GM13976 (cell line): Measurements from ENCODE around the gene TBC1D25.

Experiments
- DNase-seq: peaks from one replicate; pipeline ENCODE4 v3.0.0; 2012; ENCODE audit warnings: low spot score
- in situ Hi-C: fragments of 300-500 bp; cut with MboI; formaldehyde crosslinking; loops from one replicate; pipeline ENCODE4 v1.12.0; 2022; ENCODE audit warnings: low sequenced_read_pairs, mixed read lengths, inconsistent platforms; ENCODE audit not compliant: unreplicated experiment
- TF ChIP-seq, protein P1 (sequence below): IDR thresholded peaks from 2 replicates; pipeline ENCODE4 v1.5.1; 2012; ENCODE audit warnings: borderline replicate concordance, mild to moderate bottlenecking; ENCODE audit not compliant: insufficient read depth; ENCODE audit errors: extremely low read depth, missing control alignments, control extremely low read depth

Gene TBC1D25, protein sequence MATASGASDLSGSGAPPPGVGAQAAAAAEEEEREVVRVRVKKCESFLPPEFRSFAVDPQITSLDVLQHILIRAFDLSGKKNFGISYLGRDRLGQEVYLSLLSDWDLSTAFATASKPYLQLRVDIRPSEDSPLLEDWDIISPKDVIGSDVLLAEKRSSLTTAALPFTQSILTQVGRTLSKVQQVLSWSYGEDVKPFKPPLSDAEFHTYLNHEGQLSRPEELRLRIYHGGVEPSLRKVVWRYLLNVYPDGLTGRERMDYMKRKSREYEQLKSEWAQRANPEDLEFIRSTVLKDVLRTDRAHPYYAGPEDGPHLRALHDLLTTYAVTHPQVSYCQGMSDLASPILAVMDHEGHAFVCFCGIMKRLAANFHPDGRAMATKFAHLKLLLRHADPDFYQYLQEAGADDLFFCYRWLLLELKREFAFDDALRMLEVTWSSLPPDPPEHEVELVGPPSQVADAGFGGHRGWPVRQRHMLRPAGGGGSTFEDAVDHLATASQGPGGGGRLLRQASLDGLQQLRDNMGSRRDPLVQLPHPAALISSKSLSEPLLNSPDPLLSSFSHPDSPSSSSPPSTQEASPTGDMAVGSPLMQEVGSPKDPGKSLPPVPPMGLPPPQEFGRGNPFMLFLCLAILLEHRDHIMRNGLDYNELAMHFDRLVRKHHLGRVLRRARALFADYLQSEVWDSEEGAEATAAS

DNA sequence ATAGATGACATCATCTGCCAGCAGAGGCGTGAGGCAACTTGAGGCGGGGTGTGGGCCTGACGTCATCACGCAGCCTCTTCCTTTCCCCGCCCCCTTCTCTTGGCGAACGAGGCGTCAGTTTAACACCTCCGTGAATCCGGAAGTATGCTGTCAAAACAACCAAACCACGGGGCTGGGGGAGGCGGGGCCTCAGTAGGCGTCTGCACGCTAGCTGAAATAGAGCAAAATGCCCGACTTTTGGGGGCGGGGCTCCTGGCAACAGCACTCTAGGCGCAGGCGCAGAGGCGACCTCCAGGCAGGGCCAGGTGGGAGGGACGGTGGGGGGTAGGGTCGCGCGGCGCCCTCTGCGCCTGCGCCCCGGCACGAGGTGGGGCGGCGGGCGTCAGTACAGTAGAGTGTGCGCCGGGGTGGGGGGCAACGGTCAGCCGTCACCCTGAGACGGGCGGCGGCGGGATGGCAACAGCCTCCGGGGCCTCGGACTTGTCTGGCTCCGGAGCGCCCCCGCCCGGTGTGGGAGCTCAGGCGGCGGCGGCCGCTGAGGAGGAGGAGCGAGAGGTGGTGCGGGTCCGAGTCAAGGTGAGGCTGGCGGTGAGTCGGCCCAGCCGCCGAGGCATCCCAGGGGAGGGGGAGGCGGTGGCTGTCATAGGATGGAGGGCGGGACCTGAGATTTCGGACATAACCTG lies at the start of gene TBC1D25:
TBC1D25 (plus strand) TSS at position 370 of the 683 bp plus-strand sequence; CDS start at position 454, 84 bp downstream.
- TF ChIP-seq, protein P1, sequence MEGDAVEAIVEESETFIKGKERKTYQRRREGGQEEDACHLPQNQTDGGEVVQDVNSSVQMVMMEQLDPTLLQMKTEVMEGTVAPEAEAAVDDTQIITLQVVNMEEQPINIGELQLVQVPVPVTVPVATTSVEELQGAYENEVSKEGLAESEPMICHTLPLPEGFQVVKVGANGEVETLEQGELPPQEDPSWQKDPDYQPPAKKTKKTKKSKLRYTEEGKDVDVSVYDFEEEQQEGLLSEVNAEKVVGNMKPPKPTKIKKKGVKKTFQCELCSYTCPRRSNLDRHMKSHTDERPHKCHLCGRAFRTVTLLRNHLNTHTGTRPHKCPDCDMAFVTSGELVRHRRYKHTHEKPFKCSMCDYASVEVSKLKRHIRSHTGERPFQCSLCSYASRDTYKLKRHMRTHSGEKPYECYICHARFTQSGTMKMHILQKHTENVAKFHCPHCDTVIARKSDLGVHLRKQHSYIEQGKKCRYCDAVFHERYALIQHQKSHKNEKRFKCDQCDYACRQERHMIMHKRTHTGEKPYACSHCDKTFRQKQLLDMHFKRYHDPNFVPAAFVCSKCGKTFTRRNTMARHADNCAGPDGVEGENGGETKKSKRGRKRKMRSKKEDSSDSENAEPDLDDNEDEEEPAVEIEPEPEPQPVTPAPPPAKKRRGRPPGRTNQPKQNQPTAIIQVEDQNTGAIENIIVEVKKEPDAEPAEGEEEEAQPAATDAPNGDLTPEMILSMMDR: peak; percentile 20
- in situ Hi-C loops: no loop called here
- DNase-seq: peak; percentile 89

DNA sequence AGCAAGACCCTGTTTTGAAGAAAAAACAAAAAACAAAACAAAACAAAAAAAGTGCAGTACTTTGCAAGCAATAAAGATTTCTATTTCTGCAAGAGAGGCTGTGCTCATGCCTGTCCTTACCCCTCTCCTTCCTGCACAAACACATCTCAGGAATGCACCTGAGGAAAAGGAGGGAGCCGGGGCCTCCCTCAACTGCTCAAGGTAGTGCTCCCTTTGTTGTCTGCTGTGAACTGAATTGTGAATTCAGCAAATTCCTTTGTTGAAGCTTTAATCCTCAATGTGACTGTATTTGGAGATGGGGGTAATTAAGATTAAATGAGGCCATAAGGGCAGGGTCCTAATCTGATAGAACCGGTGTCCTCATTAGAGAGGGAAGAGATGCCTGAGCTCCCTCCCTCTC lies 49.6 kb upstream of the TBC1D25 start:
- in situ Hi-C loops: no loop called here
- DNase-seq: no peak

DNA sequence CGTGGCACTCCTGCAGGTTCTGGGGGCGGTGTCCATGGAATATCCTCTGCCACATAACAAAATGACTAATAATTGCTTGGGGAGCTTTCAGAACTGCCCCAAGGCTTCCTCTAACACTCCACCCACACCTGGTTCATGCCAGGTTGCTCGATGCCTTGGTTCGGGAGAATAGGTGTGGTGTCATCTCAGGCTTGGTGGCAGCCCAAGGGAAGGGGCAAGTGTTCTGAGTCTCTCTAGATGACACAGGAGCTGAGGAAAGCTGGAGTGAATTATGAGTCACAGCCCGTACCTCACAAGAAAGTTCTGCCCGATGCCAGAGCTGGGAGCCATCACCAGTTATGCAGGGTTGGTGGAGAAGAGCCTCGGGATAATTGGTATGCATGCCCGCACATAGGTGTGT lies 48.9 kb upstream of the TBC1D25 start:
- in situ Hi-C loops: no loop called here
- TF ChIP-seq, protein P1: no peak
- no peak for DNase-seq

More for the DNA sequence above, 49.6 kb upstream of the TBC1D25 start:
- TF ChIP-seq, protein P1: no peak

DNA sequence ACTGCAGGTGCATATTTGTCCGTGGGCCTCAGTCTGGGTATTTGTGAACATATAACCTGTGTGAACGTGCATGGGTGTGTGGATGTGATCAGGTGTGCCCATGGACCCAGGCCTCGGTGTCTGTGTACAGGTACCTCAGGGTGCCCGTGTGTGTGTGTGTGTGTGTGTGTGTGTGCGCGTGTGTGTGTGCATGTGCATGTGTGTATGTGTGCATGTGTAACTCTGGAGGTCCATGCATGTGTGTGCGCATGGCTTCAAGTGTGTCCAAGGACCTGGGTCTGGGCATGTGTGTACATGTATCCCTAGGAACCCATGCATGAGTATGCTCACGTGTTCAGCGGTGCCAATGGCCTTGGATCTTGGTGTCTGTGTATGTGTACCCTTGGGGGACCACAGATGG lies 47.7 kb upstream of the TBC1D25 start:
- TF ChIP-seq, protein P1: no peak
- DNase-seq: no peak
- in situ Hi-C loops: no loop called here

DNA sequence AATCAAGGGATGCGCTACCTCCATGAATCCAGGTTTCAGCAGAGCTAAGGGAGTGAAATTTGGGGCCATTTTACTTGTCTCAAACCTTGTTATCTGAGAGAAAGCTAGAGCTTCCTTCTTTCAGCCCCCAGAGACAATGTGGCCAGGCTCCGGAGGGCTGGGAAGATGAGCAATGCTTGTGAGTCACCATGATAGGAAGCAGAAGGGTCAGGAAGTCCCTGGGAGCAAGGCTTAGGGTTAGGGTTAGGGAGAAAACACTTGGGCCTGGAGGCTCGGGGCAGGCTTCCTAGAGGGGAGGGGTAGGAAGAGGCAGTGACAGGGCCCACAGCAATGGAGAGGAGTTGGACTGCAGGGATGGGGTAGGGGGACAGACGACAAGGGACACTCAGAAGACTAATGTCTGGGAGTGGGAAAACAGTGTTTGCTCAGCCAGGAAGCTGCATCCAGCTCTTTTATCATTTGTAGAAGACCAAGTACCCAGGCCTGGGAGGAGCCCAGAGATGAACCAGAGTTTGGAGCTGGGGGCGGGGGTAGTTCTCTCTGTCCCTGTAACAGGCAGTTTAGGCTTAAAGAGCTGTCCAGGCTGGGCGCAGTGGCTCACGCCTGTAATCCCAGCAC lies 47.1 kb upstream of the TBC1D25 start:
- no peak for DNase-seq
- in situ Hi-C loops: no loop called here
- TF ChIP-seq, protein P1: no peak

DNA sequence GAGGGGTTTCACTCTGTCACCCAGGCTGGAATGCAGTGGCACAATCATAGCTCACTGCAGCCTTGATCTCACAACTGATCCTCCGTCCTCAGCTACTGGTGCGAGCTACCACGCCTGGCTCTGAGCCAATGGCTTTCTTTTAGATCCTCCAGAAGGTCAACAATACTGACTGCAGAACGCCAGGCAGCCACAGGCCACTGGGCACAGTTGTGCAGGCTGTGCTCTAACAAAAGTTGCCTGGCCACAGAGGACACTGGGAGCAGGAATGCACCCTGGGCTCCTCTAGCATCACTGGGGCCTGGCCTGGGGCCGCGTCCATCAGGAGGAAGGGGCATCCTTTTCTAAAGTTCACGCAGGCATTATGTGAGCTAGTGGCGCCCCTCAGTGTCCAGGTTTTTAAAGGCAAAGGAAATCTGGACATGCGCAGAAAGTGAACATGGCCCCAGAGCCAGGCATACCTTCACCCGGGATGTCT lies 45.6 kb upstream of the TBC1D25 start:
- TF ChIP-seq, protein P1: no peak
- in situ Hi-C loops: no loop called here
- DNase-seq: no peak
